ENCODE measurements around the gene KIF16B.

- TF ChIP-seq EZH2 (IDR thresholded peaks at IDR 0.05; ENCODE audit: low read depth, low read length, severe bottlenecking) (no peak), POLR2A (IDR thresholded peaks at IDR 0.05; ENCODE audit: control extremely low read depth in 1 of 2, low read depth in 2 of 2, low read length in 2 of 2) (no peak)
These were observed 135.1 kb downstream of the KIF16B start for GRCh38 chr20:16438100-16438499.

Data from H1 (cell line).